Cardiac fibroblast (primary cell): ENCODE data around the gene TXNDC5.

Experiments used
- DNase-seq, 2 donors: peaks; one replicate each; pipeline versions ENCODE4 v3.0.0 to v3.0.0-alpha.2; 2010; ENCODE audit warnings: low read depth in 2 of 2
- H3K4me3 ChIP-seq, 2 donors: replicated peaks in 1 of 2; 1 replicate in 1 of 2; 2 replicates in 1 of 2; pipeline ENCODE4 v1.5.1; 2011; ENCODE audit warnings: low read depth in 2 of 2, low read length in 2 of 2, mild to moderate bottlenecking in 2 of 2, moderate library complexity in 1 of 2
- TF ChIP-seq, protein P1 (sequence below): IDR thresholded peaks from one replicate; pipeline ENCODE4 v1.5.1; 2011; ENCODE audit warnings: low read depth, mild to moderate bottlenecking, low read length, inconsistent platforms

The TXNDC5 gene

DNA sequence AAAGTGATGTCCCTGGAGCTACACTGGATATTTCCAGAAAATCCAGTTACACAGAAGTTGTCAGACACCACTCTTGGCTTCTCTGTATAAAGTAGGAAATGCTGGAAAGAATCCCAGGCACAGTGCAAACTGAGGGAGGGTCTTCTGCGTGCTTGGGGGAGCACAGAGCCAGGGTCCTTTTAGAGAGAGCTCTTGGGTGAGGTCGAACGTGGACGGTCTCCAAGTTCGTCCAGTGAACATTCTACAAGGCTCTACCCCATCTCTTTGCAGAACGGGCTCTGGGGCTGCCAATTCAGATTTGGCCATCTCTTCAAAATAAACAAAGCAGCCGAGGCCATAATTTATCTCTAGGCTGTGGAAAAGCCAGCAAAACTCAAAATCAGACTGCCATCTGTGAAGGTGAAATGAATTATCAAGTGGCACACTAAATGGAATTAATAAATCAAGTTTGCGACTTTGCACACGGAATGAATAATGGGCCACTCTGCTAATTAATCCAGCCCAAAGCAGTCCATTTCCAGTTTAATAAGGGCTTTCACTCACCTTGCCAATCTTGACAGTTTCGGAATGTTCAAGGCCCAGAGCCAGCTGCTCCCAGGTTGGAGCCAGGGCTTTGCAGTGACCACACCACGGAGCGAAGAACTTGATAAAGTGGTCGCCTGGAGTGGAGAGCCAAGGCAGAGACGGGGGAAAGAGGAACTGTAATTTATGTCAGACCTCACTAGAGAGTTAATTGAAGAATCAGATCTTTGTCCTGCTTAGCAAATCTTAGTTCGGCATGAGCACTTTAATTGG lies 19.3 kb downstream of the TXNDC5 start:
- TF ChIP-seq, protein P1, sequence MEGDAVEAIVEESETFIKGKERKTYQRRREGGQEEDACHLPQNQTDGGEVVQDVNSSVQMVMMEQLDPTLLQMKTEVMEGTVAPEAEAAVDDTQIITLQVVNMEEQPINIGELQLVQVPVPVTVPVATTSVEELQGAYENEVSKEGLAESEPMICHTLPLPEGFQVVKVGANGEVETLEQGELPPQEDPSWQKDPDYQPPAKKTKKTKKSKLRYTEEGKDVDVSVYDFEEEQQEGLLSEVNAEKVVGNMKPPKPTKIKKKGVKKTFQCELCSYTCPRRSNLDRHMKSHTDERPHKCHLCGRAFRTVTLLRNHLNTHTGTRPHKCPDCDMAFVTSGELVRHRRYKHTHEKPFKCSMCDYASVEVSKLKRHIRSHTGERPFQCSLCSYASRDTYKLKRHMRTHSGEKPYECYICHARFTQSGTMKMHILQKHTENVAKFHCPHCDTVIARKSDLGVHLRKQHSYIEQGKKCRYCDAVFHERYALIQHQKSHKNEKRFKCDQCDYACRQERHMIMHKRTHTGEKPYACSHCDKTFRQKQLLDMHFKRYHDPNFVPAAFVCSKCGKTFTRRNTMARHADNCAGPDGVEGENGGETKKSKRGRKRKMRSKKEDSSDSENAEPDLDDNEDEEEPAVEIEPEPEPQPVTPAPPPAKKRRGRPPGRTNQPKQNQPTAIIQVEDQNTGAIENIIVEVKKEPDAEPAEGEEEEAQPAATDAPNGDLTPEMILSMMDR: no peak
- H3K4me3 ChIP-seq: no peak overlapping the region
- DNase-seq: no peak

DNA sequence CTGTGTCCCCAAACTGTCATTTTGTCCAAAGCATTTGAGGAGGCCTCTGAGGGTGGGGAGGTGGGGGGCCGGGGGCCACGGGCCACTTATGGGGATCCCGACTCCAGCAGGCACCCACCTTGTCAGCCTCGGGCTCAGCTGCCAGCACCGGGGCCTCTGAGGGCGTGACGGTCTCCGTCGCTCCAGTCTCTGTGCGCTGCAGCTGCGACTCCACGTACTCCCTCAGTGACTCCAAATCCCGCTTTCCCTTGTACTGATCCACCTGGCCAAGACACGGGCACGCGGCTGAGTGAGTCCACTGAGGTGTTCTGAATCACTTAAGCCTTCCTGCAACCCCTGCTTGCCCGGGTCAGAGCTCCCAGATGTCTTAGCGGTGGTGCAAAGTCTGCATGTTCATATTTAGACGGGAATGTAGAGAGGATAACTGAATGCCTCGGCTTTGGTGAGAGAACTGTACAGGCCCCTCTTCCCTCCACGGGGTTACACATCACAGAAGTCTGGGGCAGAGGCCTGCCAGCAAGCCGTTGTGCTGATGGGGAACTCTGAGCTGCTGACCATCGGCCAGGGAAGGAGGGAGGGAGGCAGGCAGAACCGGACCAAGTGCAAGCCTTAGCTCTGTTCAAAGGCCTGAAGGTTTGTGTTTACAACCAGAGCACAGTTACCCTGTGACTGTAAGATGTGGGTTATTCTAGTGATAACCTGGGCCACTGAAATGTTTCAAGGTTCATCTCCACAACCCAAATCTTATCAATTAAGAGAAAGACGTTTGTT lies 21.8 kb downstream of the TXNDC5 start:
- no peak overlapping the region for H3K4me3 ChIP-seq
- no peak for DNase-seq
- TF ChIP-seq, protein P1: no peak

DNA sequence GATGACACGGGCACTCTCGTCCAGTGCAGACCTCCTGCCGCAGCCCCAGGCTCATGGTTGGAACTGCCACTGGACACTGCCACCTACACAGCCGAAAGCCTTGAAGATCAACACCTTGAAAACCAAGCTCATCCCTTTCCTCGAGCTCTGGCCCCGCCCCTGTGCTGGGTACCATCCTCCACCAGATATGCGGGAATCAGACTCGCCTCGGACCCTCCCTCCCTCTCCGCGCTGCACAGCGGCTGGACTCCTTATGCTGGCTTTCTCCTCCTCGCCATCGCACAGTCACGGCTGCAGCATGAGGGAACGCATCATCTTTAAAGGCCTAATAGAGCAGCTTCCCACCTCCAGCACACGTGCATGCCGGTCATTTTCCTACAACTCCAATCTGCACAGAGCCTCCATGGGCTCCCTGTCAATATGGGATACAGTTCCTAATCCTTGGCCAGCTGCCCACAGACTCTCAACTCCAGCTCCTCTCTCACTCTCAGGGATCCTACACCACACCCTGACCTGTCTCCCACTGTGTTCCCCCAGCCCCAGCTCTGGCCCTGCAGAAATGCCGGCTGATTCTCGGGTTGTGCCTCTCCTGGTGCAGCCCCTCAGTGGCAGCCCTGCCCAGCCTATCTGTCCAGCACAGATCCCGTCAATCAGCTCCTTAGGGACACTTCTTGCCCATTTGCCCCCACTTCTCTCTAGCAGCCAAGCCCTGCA lies 23.2 kb downstream of the TXNDC5 start:
- H3K4me3 ChIP-seq: no peak overlapping the region
- TF ChIP-seq, protein P1: no peak
- no peak for DNase-seq

DNA sequence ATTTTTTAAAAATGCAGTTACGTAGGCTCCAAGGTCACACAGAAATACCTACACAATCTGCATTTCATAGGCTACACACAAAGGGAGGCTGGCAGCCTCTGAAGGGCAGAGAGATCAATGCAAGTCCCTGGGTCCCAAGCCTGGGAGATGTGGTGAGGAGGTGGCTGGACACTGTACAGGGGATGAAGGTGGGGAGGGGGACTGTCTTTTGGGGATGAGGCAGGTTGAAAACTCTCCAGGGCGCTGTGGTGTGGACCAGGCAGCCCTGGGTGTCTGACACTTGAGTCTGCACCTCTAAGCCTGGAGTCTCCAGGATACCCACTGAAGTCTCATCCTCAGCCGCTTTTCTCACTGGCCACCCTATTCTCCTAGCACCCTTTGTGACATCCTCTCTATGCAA lies 24.5 kb downstream of the TXNDC5 start:
- no peak overlapping the region for H3K4me3 ChIP-seq
- TF ChIP-seq, protein P1: no peak
- no peak for DNase-seq

DNA sequence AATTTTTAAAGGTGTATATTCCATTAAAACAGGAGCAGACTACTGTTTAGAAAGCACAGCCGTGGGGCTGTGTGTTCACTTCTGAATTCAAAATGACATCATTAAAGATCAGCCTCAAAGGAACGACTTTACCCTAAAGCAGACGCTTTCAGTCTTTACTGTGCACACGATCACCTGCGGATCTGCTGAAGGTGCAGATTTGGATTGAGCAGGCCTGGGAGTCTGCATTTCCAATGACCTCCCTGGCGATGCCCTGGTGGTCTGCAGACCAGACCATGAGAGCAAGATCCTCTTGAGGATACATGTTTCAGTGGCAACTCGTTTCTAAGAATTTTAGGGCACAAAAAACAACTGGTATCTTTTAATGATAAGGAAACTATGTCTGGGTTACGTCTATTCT lies 27.2 kb downstream of the TXNDC5 start:
- TF ChIP-seq, protein P1: no peak
- H3K4me3 ChIP-seq: no peak overlapping the region
- no peak for DNase-seq

DNA sequence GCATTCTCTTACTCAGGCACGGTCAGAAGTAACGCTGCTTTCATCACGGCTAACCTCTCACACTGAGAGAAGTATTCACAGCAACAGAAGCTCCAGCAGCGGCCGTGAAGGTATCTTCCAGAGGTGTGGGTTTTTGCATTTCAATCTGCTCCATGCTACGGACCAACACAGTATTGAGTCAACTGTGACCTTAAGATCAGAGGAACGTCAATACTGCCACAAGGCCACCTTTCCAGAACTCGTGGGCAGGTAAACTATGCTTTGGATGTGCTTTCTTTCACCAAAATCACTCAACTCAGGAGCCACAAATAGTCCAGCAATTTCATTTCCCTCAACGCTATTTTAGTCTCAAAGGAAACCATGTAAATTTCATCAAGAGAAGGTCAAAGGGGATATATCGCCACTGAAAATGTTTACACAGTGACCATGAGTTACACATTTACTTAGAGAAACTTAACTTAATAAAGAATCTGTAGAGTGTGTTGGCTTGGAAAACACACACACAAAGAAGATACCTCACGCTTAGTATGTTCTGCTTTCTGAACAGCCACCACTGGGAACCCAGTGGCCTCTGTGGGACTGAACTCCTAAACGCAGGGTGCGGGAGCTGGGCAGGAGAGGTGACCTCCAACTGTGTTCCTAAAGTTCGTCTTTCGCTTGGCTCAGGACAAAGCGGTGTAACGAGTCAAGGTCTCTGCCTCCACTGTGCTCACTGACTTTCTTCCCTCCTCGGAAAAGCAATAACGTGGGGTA lies 27.9 kb downstream of the TXNDC5 start:
- no peak for DNase-seq
- TF ChIP-seq, protein P1: no peak
- H3K4me3 ChIP-seq: no peak overlapping the region
